ENCODE data around the gene PRIMA1. TPM values are rescaled to one million over a fixed set of nuclear protein-coding genes. Genes with fewer than 3 reads are reported as not detected.
"Not testable (repeated sequence)": the region's sequence is repeated elsewhere in the genome, so short reads cannot be mapped to it uniquely, and the experiment has no call there.

PRIMA1 gene
- total RNA-seq, 2 donors from 2014 or later, result 10.0 to 20.8 TPM

DNA sequence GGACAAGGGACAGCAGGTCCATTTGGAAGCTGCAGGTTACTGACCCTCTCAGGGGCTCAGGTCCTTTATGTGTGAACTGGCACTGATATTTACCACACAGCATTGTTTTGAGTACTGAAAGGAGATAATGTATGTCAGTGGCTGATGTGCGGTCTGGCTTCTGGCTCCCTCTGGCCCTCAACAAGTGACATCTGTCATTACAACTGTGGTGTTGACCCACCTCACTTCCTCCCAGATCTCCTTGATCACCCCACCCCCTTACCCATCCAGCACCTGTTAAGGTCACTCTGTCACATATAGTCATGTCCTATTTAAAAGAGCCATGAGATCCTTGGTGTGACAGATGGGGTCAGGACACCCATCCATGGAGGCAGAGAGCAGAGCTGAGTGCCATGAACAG is 22.7 kb upstream of the PRIMA1 start:
- Mint-ChIP-seq H3K4me3 (no peak overlapping the region), H3K9me3 (peaks cover 68% of the 10 kb centered on the region), H3K27ac (no peak overlapping the region), H3K27me3 (ENCODE audit: insufficient read depth) (peaks cover 11% of the 10 kb centered on the region), H3K36me3 (ENCODE audit: low read depth) (no peaks in the 10 kb centered on the region), H3K4me1 (no peaks in the 10 kb centered on the region)
- peaks cover 46% of the 10 kb centered on the region for H3K9me3 ChIP-seq (ENCODE audit: control insufficient read depth, low read length)
- no peak overlapping the region for H3K4me3 ChIP-seq (ENCODE audit: low read length)
- no peak for DNase-seq
- no peaks in the 10 kb centered on the region for H3K27me3 ChIP-seq (ENCODE audit: control insufficient read depth, insufficient read depth, low read length, poor library complexity, severe bottlenecking)
- H3K9ac ChIP-seq (ENCODE audit: extremely low read depth, low read length, poor library complexity, severe bottlenecking), result no peak overlapping the region
- no peaks in the 10 kb centered on the region for H3K4me1 ChIP-seq (ENCODE audit: control insufficient read depth, insufficient read depth, low read length)
- TF ChIP-seq, protein P1, sequence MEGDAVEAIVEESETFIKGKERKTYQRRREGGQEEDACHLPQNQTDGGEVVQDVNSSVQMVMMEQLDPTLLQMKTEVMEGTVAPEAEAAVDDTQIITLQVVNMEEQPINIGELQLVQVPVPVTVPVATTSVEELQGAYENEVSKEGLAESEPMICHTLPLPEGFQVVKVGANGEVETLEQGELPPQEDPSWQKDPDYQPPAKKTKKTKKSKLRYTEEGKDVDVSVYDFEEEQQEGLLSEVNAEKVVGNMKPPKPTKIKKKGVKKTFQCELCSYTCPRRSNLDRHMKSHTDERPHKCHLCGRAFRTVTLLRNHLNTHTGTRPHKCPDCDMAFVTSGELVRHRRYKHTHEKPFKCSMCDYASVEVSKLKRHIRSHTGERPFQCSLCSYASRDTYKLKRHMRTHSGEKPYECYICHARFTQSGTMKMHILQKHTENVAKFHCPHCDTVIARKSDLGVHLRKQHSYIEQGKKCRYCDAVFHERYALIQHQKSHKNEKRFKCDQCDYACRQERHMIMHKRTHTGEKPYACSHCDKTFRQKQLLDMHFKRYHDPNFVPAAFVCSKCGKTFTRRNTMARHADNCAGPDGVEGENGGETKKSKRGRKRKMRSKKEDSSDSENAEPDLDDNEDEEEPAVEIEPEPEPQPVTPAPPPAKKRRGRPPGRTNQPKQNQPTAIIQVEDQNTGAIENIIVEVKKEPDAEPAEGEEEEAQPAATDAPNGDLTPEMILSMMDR (conservative IDR thresholded peaks at IDR 0.05), result no peak
- H3K27ac ChIP-seq (ENCODE audit: low read depth, low read length), result no peak overlapping the region
- 78% methylated on average over 1 of the region's 1 CpG; no CpG with 5 or more reads in 1 of the 2 experiments for WGBS, 2 experiments (ENCODE audit: insufficient coverage in 1 of 2, insufficient read length in 1 of 2)
- no peaks in the 10 kb centered on the region for H3K36me3 ChIP-seq (ENCODE audit: control insufficient read depth, insufficient read depth, low read length)

GRCh38 chr14:93809491-93810420 is 21.5 kb upstream of the PRIMA1 start:
- H3K36me3 ChIP-seq (ENCODE audit: control insufficient read depth, insufficient read depth, low read length); H3K27ac Mint-ChIP-seq; H3K4me3 Mint-ChIP-seq; H3K27ac ChIP-seq (ENCODE audit: low read depth, low read length); H3K4me1 Mint-ChIP-seq; H3K4me3 ChIP-seq (ENCODE audit: low read length); H3K36me3 Mint-ChIP-seq (ENCODE audit: low read depth); H3K9ac ChIP-seq (ENCODE audit: extremely low read depth, low read length, poor library complexity, severe bottlenecking); H3K4me1 ChIP-seq (ENCODE audit: control insufficient read depth, insufficient read depth, low read length); DNase-seq; H3K27me3 ChIP-seq (ENCODE audit: control insufficient read depth, insufficient read depth, low read length, poor library complexity, severe bottlenecking): not testable (repeated sequence)
- 92 to 95% methylated on average over 2 to 6 of the region's 6 CpGs for WGBS, 2 experiments (ENCODE audit: insufficient coverage in 1 of 2, insufficient read length in 1 of 2)
- H3K9me3 ChIP-seq (ENCODE audit: control insufficient read depth, low read length), result peaks cover 38% of the 10 kb centered on the region
- H3K27me3 Mint-ChIP-seq (ENCODE audit: insufficient read depth), result peaks cover 11% of the 10 kb centered on the region
- H3K9me3 Mint-ChIP-seq, result peaks cover 57% of the 10 kb centered on the region

GRCh38 chr14:93804654-93805053 is 16.4 kb upstream of the PRIMA1 start:
- peak; percentile 87 for DNase-seq
- Histone ChIP-seq H3K9ac (ENCODE audit: extremely low read depth, low read length, poor library complexity, severe bottlenecking) (no peak overlapping the region), H3K27me3 (ENCODE audit: control insufficient read depth, insufficient read depth, low read length, poor library complexity, severe bottlenecking) (no peaks in the 10 kb centered on the region), H3K36me3 (ENCODE audit: control insufficient read depth, insufficient read depth, low read length) (no peaks in the 10 kb centered on the region), H3K9me3 (ENCODE audit: control insufficient read depth, low read length) (peaks cover 17% of the 10 kb centered on the region), H3K4me1 (ENCODE audit: control insufficient read depth, insufficient read depth, low read length) (no peaks in the 10 kb centered on the region), H3K27ac (ENCODE audit: low read depth, low read length) (no peak overlapping the region), H3K4me3 (ENCODE audit: low read length) (no peak overlapping the region)
- WGBS, 2 experiments (ENCODE audit: insufficient coverage in 1 of 2, insufficient read length in 1 of 2), result 71 to 74% methylated on average over 9 of the region's 9 CpGs
- TF ChIP-seq, protein P1 (conservative IDR thresholded peaks at IDR 0.05), result peak; percentile 81
- H3K4me3 Mint-ChIP-seq, result no peak overlapping the region
- no peak overlapping the region for H3K27ac Mint-ChIP-seq
- peaks cover 3% of the 10 kb centered on the region for H3K27me3 Mint-ChIP-seq (ENCODE audit: insufficient read depth)
- H3K9me3 Mint-ChIP-seq, result peaks cover 19% of the 10 kb centered on the region
- H3K4me1 Mint-ChIP-seq, result no peaks in the 10 kb centered on the region
- no peaks in the 10 kb centered on the region for H3K36me3 Mint-ChIP-seq (ENCODE audit: low read depth)

Data from endodermal cell (in vitro differentiated cells).